K562 (cell line): Measurements from ENCODE around the gene ZNF554. TPM values are rescaled to one million over a fixed set of nuclear protein-coding genes. Genes with fewer than 3 reads are reported as not detected.

Experiments
- ILF3 ChIP-seq: fragments of 450-650 bp; IDR thresholded peaks from 2 replicates; pipeline ENCODE4 v1.6.1; 2018; ENCODE audit warnings: antibody characterized with exemption, mild to moderate bottlenecking, moderate library complexity, borderline replicate concordance
- L3MBTL2 ChIP-seq: fragments of 450-650 bp; IDR thresholded peaks from 2 replicates; pipeline ENCODE4 v1.6.1; 2016; ENCODE audit warnings: mild to moderate bottlenecking, moderate library complexity
- MGA ChIP-seq: fragments of 450-650 bp; IDR thresholded peaks from 2 replicates; pipeline ENCODE4 v1.6.1; 2016; ENCODE audit warnings: mild to moderate bottlenecking, moderate library complexity
- NCOA4 ChIP-seq: fragments of 450-650 bp; IDR thresholded peaks from 2 replicates; pipeline ENCODE4 v1.6.1; 2018; ENCODE audit warnings: mild to moderate bottlenecking; ENCODE audit not compliant: partially characterized antibody
- RBBP5 ChIP-seq: fragments of 200-600 bp; sonication (generic); IDR thresholded peaks from 2 replicates; pipeline ENCODE4 v1.6.1; 2012; ENCODE audit warnings: borderline replicate concordance, mild to moderate bottlenecking, low read length, control low read depth, inconsistent platforms; ENCODE audit not compliant: insufficient read depth, poor library complexity, severe bottlenecking
- ZNF592 ChIP-seq: fragments of 450-650 bp; IDR thresholded peaks from 2 replicates; pipeline ENCODE4 v1.6.1; 2017; ENCODE audit warnings: antibody characterized with exemption, mild to moderate bottlenecking
- polyA plus RNA-seq, 8 experiments: library from polyadenylated mRNA; depleted of rRNA in 4 of 8; stranded (reverse) in 5 of 8; unstranded in 3 of 8; fragments of >200 nt; fragmentation: Nextera tagmentation in 2 of 8; fragmentation: Illumina TruSeq in 1 of 8; extraction: Ambion mirVana in 2 of 8; extraction: Trizol in 1 of 8; gene quantifications; 2 replicates each; pipeline versions ENCODE4 v1.2.1 to v1.2.3, GENCODE V29; 2011 to 2014; ENCODE audit warnings: inconsistent platforms in 1 of 8, missing spikeins in 1 of 8
- total RNA-seq, 7 experiments: library from RNA; depleted of rRNA in 6 of 7; stranded (reverse); fragments of >200 nt in 6 of 7; fragmentation: Illumina TruSeq in 2 of 7; extraction: Trizol in 2 of 7; gene quantifications; 2 replicates each; pipeline versions ENCODE4 v1.2.1 to v1.2.3, GENCODE V29; 2011 to 2021; ENCODE audit warnings: low replicate concordance in 1 of 7

The ZNF554 gene
- total and polyA plus RNA-seq, 9 of the 15 experiments (the other 6 are each of a cell fraction or from before 2014, with no cell fraction given): 0.07 to 1.8 (median 1.1) TPM

- TF ChIP-seq MGA (peak; percentile 53), L3MBTL2 (peak; percentile 9; the same call in 1 of the 2 replicates), ZNF592 (0 out of 2 replicates have a peak, but pooled peaks have one; percentile 25), ILF3 (0 out of 2 replicates have a peak, but pooled peaks have one; percentile 3), NCOA4 (no peak), RBBP5 (peak; percentile 18)
Measured at GRCh38 chr19:2841855-2842574, 22.3 kb downstream of the ZNF554 start (continued).
